ENCODE measurements around the gene L3MBTL3. TPM values are rescaled to one million over a fixed set of nuclear protein-coding genes. Genes with fewer than 3 reads are reported as not detected.
A peak's percentile ranks its signal among the peaks of the same experiment; 100 is the strongest.
"Not testable (repeated sequence)": the region's sequence is repeated elsewhere in the genome, so short reads cannot be mapped to it uniquely, and the experiment has no call there.

The L3MBTL3 gene
- total RNA-seq, 1 donor from 2014 or later: 13.8 TPM

DNA sequence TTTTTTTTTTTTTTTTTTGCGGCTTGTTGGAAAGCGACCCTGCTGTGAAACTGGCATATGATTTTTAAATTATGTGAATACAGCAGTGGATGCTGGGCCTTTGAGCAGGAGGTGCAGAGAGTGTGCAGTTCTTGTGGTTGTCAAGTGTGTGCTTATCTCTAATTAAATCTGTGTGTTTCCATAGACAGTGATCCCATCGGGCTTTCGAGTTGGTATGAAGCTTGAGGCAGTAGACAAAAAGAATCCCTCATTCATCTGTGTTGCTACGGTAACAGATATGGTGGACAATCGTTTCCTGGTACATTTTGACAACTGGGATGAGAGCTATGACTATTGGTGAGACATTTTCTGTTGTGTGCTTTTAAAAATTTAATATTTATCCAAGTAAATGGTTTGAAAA, 52.4 kb downstream of the L3MBTL3 start:
- DNase-seq (ENCODE audit: low read depth): no peak

DNA sequence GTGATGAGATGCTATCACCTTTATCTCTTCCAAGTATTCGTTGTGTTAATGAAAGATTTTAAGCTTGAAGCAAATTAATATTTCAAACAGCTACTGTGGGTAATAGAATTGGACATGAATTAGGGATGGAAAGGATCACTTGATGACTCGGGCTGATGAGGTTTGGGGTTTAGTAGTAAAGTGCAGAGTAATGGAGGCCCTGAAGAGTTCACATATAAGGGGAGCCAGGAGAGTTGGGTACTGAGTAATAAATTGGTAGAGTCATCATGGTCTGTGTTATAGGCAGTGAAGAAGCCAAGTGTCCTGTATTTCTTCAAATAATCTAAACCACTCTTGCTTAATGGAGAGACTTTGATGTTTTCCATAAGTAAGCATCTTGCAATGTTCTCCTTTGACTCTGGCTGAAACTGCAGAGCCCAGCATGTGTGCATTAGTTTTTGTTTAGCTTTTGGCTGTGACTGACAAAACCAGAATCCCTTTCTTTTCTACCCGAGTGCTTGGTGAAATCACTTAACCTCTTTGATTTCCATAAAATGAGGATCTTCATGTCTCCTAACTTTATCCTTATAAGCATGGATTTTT, 57.6 kb downstream of the L3MBTL3 start:
- DNase-seq (ENCODE audit: low read depth): no peak

DNA sequence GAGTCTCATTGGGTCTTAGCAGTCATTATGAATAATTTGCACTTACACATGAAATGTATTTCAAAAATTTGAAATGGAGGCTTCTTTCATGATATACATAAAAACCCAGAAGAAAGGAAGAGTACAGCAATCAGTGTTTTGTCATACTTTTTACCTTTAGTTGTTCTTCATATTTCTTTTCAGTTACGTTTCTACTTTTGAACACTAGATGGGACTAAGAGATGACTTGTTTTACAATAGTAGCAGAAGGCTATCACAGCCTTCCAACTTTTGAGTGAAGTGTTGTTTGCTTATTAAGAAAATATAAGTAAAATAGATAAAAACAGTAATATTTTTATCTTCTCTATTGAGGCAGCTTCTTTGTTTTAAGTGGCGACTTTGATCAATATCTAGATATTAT, 58.1 kb downstream of the L3MBTL3 start:
- DNase-seq (ENCODE audit: low read depth): peak; percentile 4

DNA sequence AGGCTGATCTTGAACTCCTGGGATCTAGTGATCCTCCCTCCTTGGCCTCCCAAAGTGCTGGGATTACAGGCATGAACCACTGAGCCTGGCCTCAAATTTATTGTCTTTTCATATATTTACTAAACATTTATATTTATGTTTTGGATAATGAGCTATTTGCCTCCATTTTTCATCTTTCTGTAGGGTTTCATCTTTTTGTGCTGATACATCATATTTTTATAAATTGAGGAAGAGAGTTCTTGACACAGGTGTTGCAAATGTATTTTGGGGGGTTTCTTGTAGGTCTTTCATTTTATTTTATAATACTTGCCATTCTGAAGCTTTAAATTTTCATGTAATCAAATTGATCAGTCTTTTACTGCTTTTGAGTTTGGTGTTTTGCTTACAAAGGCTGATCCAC, 72.4 kb downstream of the L3MBTL3 start:
- DNase-seq (ENCODE audit: low read depth): no peak

DNA sequence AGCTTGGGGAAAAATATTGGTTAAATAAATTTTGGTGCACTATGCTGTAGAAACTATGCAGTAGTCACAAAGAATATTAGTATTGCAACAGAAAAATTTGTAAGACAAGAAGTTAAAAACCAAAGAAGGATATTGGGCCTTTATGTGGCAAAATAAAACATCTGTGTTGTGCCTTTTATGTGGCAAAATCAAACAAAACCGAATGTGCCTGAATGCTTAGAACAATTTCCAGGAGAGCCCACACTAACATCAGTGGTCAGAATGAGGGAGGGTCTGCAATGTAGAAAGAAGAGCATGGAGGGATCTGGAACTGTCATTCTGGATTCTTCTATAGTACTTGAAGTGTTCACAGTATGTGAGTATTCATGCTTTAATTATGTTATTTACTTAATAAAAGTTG, 75.2 kb downstream of the L3MBTL3 start:
- DNase-seq (ENCODE audit: low read depth): no peak

DNA sequence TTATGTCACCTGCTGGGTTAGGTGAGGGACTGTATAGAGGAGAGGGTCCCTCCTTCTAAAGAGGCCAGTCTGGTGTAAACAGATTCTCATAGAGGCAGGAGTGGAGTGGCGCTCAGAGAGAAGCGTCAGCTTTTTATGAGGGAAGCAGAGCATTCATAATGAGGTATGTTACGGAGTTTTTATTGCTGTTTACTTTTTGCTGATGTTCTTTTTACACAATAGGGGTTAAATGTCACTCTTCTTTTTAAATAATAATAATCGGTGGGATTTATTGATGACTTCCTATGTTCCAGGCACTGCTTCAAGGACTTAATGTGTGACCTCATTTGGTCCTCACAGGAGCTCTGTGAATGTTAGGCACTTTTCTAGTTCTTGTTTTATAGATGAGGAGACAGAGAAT, 79.9 kb downstream of the L3MBTL3 start:
- no peak for DNase-seq (ENCODE audit: low read depth)

DNA sequence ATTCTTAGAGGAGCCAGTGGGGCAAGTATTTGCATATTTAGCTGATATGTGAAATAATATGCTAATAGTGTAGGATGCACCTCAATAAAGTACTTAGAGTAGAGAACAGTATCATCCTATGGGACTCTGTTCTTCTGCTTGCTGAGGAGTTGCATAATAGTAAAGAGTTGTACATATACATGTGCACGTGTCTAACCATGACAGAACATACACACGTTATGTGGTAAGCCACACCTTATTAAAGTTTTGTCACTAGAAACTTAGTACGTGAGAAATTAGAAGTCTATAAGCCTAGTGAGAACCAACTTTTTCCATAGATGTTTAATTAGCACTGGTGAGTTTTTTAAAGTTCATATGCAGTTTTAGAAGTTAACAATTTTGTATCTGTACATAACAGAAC, 80.7 kb downstream of the L3MBTL3 start:
- DNase-seq (ENCODE audit: low read depth): no peak

DNA sequence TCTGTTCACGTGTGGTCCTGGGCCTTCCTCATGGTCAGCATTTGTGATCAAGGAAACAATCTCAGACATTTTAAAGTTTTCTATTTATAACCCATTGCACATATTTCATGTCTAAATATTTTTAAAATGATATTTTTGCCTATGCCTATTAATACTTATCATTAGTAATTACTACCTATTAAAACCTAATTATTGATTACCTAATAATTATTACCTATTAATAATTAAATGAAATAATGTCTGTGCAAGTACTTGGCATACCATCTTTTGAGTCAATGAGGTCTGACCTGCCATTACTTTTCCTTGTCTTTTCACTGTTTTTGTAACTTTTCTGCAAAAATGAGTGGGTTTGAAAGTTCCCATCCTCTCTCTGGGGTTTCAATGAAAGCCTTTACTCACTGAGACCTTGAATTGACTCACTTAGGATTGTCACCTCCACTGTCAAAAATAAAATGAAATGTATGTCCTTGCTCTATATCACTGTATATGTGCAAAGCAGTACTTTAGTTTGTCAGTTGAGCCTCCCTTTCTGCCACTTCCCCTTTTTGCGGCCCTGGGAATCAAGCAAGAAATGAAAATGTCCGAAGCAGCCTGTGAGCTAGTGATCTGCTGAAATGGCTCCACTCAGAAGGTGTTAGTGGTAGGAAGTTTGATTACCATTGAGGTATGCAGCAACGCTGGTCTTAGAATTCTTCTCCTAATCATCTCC, 87.8 kb downstream of the L3MBTL3 start:
- no peak for DNase-seq (ENCODE audit: low read depth)

DNA sequence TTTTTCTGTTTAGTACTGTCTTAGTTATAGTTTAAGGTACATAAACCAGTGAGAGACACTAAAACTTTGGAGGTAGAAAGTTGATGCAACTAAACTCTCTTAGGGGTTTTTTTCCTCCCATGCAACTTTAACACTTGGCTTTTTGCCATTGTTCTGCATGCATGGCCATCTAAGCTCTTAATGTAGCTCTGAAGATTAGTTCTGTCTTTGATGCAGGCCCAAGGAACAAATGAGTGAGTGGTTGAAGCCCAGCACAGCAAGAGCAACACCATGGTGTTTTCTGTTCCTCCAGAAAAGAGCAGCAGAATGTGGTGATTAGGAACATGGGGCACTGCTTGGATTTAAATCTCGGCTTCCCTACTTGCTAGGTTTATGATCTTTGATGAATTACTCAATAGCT, 89.3 kb downstream of the L3MBTL3 start:
- DNase-seq (ENCODE audit: low read depth): peak; percentile 1

DNA sequence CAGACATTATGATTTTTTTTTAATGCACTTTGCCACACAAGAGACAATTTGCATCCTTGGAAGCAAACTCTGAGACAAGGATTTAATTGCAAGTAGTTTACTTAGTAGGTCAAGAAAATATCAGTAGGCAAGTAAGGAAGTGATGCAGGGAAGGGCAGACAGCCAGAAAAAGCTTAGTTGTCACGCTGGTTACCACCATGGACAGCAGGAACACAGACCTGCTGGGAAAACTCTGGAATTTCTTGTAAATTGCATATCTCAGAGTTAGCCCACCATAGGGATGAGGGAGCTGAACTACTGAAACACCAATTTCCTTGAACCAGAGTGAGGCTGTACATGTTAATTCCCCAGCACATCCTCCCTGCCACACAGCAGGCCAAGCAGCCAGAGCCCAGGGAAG, 92.7 kb downstream of the L3MBTL3 start:
- DNase-seq (ENCODE audit: low read depth): no peak

DNA sequence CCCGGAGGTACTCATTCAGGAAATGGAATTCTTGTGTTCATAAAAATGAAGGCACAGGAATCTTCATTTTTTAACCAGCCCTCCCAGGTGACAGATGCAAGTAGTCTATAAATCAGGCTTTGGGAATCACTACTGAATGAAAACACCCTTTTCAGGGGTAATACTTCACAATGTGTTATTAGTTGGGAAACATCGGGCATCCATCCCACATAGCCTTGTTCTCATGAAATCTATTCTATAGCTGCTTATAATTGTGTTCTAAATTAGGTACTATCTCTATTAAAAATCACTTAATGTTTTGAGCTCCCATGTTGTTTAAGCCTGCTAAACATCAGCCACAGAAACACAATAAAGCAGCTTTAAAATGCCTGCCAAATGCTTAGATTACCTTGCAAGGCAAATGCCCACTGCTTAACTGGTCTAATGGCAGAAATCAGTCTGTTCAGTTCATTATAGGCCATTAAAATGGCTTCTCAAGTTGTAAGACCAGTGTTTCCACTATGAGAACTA, 94.9 kb downstream of the L3MBTL3 start:
- no peak for DNase-seq (ENCODE audit: low read depth)

DNA sequence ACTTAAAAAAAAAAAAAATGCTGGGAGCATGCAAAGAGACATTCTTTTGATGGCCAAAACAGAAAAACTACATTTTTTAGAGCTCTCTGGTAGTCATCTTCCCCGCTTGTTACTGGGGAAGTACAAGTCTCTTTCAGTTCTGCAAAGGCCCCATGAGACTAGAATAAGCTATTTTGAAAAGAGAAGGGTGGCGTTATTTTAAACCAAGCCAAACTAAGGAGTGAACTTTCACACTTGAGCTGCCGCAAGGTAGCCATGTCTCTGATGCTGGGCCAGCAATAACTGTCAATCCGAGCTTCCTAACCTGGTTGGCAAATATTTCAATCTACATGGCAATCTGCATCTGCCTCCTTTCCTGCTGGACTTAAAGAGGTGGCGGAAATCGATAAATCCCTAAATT, 96.7 kb downstream of the L3MBTL3 start:
- no peak for DNase-seq (ENCODE audit: low read depth)

DNA sequence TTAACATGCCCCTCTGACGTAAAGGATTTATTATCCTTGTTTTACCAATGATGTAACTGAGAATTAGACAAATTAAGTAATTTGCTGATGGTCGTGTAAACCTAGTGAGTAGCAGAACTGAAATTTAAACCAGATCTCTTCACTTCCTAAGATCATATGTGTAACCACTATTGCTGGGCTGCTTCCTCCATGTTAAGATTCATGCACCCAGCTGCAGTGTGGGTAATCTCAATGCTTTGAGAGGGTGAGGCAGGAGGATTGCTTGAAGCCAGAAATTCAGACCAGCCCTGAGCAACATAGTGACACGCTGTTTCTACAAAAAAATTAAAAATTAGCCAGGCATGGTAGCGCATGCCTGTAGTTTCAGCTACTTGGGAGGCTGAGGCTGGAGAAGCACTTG, 97.9 kb downstream of the L3MBTL3 start:
- DNase-seq (ENCODE audit: low read depth): no peak

DNA sequence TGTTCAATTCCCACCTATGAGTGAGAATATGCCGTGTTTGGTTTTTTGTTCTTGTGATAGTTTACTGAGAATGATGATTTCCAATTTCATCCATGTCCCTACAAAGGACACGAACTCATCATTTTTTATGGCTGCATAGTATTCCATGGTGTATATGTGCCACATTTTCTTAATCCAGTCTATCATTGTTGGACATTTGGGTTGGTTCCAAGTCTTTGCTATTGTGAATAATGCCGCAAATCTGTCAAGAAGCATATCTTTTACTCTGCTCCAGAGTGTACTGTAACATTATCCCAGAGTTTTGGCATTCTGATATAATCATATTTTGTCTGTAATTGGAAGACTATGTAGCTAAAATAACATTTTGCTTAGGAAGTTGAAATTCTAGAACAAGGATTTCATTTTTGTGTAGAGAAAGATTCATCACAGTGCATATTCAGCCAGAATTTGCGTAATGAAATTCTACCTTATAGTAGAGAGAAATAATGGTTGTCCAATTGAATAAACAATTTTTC, 98.9 kb downstream of the L3MBTL3 start:
- not testable (repeated sequence) for DNase-seq (ENCODE audit: low read depth)

DNA sequence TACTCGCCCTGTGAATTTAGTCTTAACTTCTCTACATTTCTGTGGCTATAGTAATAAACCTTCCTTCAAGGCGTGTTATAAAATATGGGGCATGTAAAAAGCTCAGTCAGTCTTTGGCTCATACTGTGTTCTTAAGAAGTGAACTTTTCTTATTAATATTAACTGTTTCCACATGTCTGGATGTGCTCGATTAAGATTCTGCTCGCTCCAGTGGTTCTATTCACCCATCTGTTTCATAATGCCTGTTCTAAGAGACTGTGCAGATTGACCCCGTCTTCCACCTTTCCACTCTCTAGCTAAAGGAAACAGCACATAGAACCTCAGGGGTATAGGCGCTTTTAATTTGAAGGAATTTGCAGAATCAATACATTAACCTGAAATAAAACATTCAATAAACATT, 99.9 kb downstream of the L3MBTL3 start:
- no peak for DNase-seq (ENCODE audit: low read depth)

DNA sequence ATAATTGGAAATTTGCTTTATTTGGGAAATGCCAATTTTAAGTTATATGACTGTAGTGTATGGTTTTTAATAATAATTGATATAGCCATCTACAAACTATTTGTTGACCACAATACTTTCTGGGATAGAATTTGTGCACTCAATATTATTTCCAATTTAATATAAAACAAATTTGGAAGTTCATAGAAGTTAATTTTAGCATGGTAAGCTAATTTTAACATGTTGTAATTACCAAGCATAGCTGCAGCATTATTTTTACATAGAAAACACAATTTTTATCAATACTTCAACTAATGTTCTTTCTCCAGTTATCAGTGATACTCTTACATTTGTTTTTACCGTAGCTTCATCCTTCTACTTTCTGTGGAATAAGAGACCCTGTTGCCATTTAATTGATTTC, 100.8 kb downstream of the L3MBTL3 start:
- DNase-seq (ENCODE audit: low read depth): no peak

DNA sequence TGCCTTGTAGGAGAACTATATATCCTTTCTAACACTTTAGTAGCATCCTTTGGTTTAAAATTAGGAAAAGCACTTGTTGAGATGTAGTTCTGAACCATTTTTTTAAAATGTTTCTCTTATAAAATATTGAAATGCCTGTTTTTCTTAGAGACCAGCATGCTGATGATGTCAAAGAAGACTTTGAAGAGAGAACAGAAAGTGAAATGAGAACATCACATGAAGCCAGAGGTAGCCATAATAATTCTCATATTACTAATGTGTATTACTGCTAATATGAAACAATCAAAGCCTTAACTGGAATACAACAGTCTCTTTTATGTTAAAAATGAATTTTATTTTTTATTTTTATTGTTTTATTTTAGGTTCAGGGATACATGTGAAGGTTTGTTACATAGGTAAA, 102.3 kb downstream of the L3MBTL3 start:
- no peak for DNase-seq (ENCODE audit: low read depth)

DNA sequence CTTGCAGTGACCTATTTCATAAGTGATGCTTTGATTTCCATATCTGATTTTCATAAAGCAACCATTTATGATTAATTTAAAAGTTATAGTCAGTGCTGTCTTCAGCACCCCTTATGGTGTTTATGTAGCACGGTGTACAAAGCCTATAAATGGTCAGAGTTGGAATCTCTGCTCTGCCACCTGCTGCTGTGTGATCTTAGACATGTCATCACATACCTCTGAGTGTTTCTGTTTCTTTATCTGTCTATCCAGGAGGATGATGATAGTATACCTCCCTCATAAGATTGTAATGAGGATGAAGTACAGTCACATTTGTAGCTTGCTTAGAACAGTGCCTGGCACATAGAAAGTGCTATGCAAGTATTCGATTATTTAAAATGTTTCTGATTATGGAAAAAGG, 103.9 kb downstream of the L3MBTL3 start:
- peak; percentile 9 for DNase-seq (ENCODE audit: low read depth)

DNA sequence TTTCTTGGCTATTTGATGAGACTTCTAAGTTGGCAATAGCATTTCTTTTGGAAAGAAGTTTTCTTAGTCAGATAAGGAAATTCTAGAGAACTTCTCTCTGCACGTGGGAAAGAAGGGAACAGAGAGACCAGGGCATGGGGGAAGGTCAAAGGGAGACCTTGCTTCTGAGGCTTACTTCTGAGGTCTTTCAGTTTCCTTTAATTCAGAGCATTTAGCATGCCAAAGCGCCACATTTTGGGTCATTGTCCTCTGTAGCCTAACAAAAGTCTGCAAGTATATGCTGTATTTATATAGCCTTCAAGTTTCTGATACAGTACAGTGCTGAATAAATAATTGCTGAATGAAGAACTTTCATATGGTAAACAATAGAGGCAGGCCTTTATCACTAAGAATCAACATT, 108.8 kb downstream of the L3MBTL3 start:
- no peak for DNase-seq (ENCODE audit: low read depth)

DNA sequence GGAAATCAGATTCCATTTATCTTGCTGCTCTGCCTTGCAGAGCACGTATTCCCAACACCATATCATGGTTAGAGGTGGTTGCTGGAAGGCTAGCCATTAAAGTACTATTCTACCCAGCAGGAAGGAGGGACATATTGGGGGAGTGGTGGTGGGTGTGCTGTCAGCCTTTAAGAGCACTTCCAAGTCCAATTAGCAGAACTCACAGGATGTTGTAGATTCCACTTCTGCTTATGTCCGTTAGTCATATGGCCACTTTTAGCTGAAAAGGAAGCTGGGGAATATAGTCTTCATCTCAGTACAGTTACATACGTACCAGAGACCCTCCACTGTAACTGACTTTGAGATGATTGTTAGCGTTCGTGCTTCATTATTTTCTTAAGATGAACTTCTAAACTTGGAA, 109.9 kb downstream of the L3MBTL3 start:
- DNase-seq (ENCODE audit: low read depth): no peak

DNA sequence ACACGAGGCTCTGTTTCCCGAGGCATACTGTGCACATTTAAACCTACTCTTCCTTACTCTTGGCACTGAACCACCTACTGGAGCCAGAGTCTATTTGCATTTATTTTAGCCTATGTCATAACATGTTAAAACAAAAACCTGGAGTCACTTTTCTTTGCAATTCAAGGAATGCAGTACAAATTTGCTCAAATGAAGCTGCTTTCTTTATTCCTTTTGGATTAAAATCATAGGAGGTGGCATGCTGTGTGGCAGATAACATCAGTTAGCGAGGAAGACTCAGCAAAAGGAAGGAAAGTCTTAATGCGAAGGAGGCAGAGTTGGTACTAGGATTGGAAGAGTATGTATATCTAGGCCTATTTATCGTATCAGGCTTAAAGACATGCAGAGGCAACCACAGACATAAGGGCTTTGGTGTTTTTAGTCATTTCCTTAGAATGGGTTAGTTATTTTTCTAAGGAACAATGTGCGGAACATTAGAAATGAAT, 111.4 kb downstream of the L3MBTL3 start:
- DNase-seq (ENCODE audit: low read depth): no peak

DNA sequence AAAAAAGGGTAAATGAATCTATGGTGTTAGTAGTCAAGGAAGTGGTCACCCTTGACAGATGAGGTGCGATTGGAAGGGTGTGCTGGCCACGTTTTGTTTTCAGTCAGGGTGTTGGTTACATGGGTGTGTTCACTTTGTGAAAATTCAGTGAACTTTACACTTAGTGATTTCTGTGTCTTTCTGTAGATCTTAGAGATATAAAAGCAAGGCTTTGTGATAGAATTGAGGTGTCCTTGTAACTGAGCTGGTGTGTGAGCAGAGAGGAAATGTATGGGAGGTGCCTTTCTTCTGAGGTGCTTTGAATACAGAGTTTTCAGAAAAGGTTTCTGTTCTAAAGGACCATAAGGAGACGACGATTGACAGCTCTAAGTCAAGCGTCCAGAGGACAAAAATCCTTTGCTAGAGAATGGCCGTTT, 113.9 kb downstream of the L3MBTL3 start:
- DNase-seq (ENCODE audit: low read depth): no peak

DNA sequence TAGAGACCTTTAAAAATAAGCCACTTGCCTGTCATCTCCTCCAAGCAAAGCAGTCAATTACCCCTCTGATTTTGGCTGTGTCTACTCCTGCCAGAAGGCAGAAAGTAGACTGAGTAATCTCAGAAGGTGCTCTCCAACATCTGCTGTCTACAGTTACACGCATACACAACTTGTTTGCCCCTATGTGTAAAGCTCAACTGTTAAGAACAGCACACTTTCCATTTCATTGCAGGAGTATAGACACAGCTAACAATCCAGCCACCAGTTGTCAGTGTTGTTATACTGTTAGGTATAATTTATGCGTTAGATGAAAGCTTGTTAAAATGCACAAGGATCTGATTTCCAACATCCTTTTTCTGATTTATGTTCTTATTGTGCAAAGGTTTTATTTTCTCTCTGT, 116.2 kb downstream of the L3MBTL3 start:
- DNase-seq (ENCODE audit: low read depth): no peak

Data from myocyte (in vitro differentiated cells).